ENCODE results near the gene NPPC.

NPPC gene

GRCh38 chr2:231965102-231965501, 38.9 kb upstream of the NPPC start:
- no peak for TF ChIP-seq CTCF (IDR thresholded peaks at IDR 0.05; ENCODE audit: insufficient read depth, low read length, poor library complexity, severe bottlenecking)
- no peaks in the 10 kb centered on the region for H3K27me3 ChIP-seq (replicated peaks; ENCODE audit: control insufficient read depth, insufficient read depth, low read length)

GRCh38 chr2:231961349-231962166, 35.4 kb upstream of the NPPC start, which contains the start of gene DIS3L2:
Gene DIS3L2, plus strand, starts transcription at chr2:231961713. Its CDS starts 53,215 bp downstream, at chr2:232014928.
- DNase-seq (ENCODE audit: extremely low read depth, insufficient read length), result peak; percentile 90
- peak within 1 kb of the TSS; percentile 90 for H3K4me3 ChIP-seq (replicated peaks; ENCODE audit: low read depth, low read length)
- H3K36me3 ChIP-seq (ENCODE audit: control insufficient read depth, insufficient read depth, low read length), result no peaks in the 10 kb centered on the region; the same call in 1 of the 2 replicates
- TF ChIP-seq CTCF (IDR thresholded peaks at IDR 0.05; ENCODE audit: insufficient read depth, low read length, poor library complexity, severe bottlenecking), result no peak
- H3K27me3 ChIP-seq (replicated peaks; ENCODE audit: control insufficient read depth, insufficient read depth, low read length), result no peaks in the 10 kb centered on the region

More at GRCh38 chr2:231965102-231965501, 38.9 kb upstream of the NPPC start:
- no peak overlapping the region for H3K4me3 ChIP-seq (replicated peaks; ENCODE audit: low read depth, low read length)
- no peak for DNase-seq (ENCODE audit: extremely low read depth, insufficient read length)
- H3K36me3 ChIP-seq (ENCODE audit: control insufficient read depth, insufficient read depth, low read length), result no peaks in the 10 kb centered on the region; the same call in 1 of the 2 replicates

- H3K36me3 ChIP-seq (ENCODE audit: control insufficient read depth, insufficient read depth, low read length), result no peaks in the 10 kb centered on the region; the same call in 1 of the 2 replicates
- TF ChIP-seq CTCF (IDR thresholded peaks at IDR 0.05; ENCODE audit: insufficient read depth, low read length, poor library complexity, severe bottlenecking), result no peak
- no peaks in the 10 kb centered on the region for H3K27me3 ChIP-seq (replicated peaks; ENCODE audit: control insufficient read depth, insufficient read depth, low read length)
- H3K4me3 ChIP-seq (replicated peaks; ENCODE audit: low read depth, low read length), result peak overlapping the region; percentile 90
- no peak for DNase-seq (ENCODE audit: extremely low read depth, insufficient read length)
Observed at GRCh38 chr2:231960810-231961348, 34.7 kb upstream of the NPPC start.

DNA sequence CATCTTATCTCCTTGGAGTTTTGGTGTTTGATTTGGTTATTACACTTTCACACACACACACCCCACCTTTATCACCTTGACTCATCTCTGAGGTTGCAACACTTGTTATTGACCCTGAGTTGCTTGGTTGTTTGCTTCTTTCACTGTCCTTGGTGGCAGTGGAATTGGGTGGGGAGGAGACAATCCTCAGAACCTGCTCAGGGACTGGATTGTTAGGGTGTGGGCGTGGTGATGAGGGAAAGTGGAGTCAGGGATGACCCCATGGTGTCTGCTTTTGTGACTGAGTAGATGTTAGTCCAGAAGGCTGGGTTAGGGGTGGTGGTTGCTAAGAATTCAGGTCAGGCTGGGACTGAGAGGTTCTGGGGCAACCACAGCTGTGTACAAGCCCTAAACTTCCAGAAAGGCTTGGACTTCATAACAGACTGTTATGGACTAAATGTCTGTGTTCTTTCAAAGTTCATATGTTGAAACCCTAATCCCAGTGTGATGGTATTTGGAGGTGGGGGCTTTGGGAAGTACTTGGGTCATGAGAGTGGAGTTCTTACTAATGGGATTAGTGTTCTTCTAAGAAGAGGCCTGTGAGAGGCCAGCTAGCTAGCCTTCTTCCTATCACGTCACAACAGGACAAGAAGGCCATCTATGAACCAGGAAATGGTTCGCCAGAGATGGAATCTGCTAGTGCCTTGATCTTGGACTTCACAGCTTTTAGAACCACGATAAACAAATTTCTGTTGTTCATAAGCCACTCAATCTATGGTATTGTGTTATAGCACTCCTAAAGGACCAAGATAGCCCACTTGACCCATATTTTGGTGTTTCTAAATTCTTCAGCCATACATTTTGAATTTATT, 31.9 kb upstream of the NPPC start:
- Histone ChIP-seq H3K36me3 (ENCODE audit: control insufficient read depth, insufficient read depth, low read length) (no peaks in the 10 kb centered on the region), H3K27me3 (replicated peaks; ENCODE audit: control insufficient read depth, insufficient read depth, low read length) (no peaks in the 10 kb centered on the region), H3K4me3 (replicated peaks; ENCODE audit: low read depth, low read length) (no peak overlapping the region)
- DNase-seq (ENCODE audit: extremely low read depth, insufficient read length), result no peak
- TF ChIP-seq CTCF (IDR thresholded peaks at IDR 0.05; ENCODE audit: insufficient read depth, low read length, poor library complexity, severe bottlenecking), result no peak

GRCh38 chr2:231955758-231956472, 29.7 kb upstream of the NPPC start:
- no peak for DNase-seq (ENCODE audit: extremely low read depth, insufficient read length)
- no peaks in the 10 kb centered on the region for H3K27me3 ChIP-seq (replicated peaks; ENCODE audit: control insufficient read depth, insufficient read depth, low read length)
- H3K36me3 ChIP-seq (ENCODE audit: control insufficient read depth, insufficient read depth, low read length), result no peaks in the 10 kb centered on the region
- H3K4me3 ChIP-seq (replicated peaks; ENCODE audit: low read depth, low read length), result no peak overlapping the region
- no peak for TF ChIP-seq CTCF (IDR thresholded peaks at IDR 0.05; ENCODE audit: insufficient read depth, low read length, poor library complexity, severe bottlenecking)

Data from GM06990 (cell line).